Psoas muscle (tissue), 8 donors: Measurements from ENCODE around the gene CD79B. TPM values are rescaled to one million over a fixed set of nuclear protein-coding genes. Genes with fewer than 3 reads are reported as not detected.

Experiments used
- ATAC-seq, 4 donors: fragments of 200-7000 bp; cut with Tn5 transposase; one replicate each; pipeline ENCODE4 v1.9.1; 2020; ENCODE audit warnings: moderate library complexity in 3 of 4, mild to moderate bottlenecking in 2 of 4
- DNase-seq, 2 donors: peaks; one replicate each; pipeline ENCODE4 v3.0.0-alpha.2; 2020
- H3K27ac ChIP-seq: fragments of 200-600 bp; one replicate; pipeline ENCODE4 v1.8.0; 2022
- H3K27me3 ChIP-seq, 3 donors: fragments of 200-600 bp in 1 of 3; one replicate each; pipeline versions ENCODE4 v1.6.1 to v1.8.0; 2013 to 2022; ENCODE audit warnings: low read length in 2 of 3, mild to moderate bottlenecking in 2 of 3, moderate library complexity in 1 of 3; ENCODE audit not compliant: insufficient read depth in 3 of 3
- H3K36me3 ChIP-seq, 2 donors: fragments of 200-600 bp in 1 of 2; one replicate each; pipeline versions ENCODE4 v1.6.1 to v1.8.0; 2013 to 2022; ENCODE audit warnings: low read depth in 1 of 2, mild to moderate bottlenecking in 1 of 2, moderate library complexity in 1 of 2; ENCODE audit not compliant: insufficient read depth in 1 of 2
- H3K4me1 ChIP-seq: fragments of 200-600 bp; one replicate; pipeline ENCODE4 v1.8.0; 2022
- H3K4me3 ChIP-seq: fragments of 200-600 bp; one replicate; pipeline ENCODE4 v1.8.0; 2022; ENCODE audit warnings: mild to moderate bottlenecking
- H3K9me3 ChIP-seq: fragments of 200-600 bp; one replicate; pipeline ENCODE4 v1.8.0; 2022
- WGBS, 3 donors: extraction: QIAGEN DNeasy Blood & Tissue Kit; methylation state at CpG; one replicate each; pipeline versions ENCODE4 v1.1.6 to v1.1.7; 2013; 5-methylcytosine and 5-hydroxymethylcytosine counted together
- intact Hi-C, 2 donors: fragments of 100-400 bp; cut with DNase I; formaldehyde crosslinking; loops; one replicate each; pipeline versions ENCODE4 v1.11.0 to v1.14.2; 2022
- long read RNA-seq, 2 donors: library from polyadenylated mRNA; unstranded; transcript quantifications; one replicate each; pipeline ENCODE4 v2.0.0, GENCODE V29; 2021
- polyA plus RNA-seq, 3 donors: library from polyadenylated mRNA; stranded (reverse); fragments of 200-250 nt; gene quantifications; one replicate each; pipeline ENCODE4 v1.2.3, GENCODE V29; 2013
- total RNA-seq, 4 donors: library from RNA; stranded (reverse); fragmentation: NEBNext Ultra II Directional in 2 of 4; extraction: Animal tissue kit (Norgen Biotek cat#: 25700) in 2 of 4; gene quantifications; one replicate each; pipeline versions ENCODE4 v1.2.1 to v1.2.4, GENCODE V29; 2021 to 2023
- TF ChIP-seq, protein P1 (sequence below): fragments of 200-600 bp; IDR thresholded peaks from one replicate; pipeline ENCODE4 v1.8.0; 2022; ENCODE audit warnings: antibody characterized with exemption
- donor health status: healthy with polysubstance abuse.
- donor health status: DM: no; HTN: no; CAD: no; lungs with moderate emphysema.
- donor health status: Bipolar disorder and iron deficiency.
- donor health status: healthy.
- donor health status: DM: yes; HTN: yes; CAD: no.
- donor health status: DM: no; HTN: no; CAD: no.
- donor health status: DM: no; HTN: no; CAD: no.
- donor health status: DM: yes; HTN: yes; CAD: no.

The CD79B gene
- total RNA-seq (1 to 10 TPM; 2.8 to 5.7 (median 4.0) TPM), polyA plus RNA-seq (1 to 10 TPM; 1.9 to 3.8 (median 3.7) TPM)
- long read RNA-seq, donor 1 = 0 reads
- long read RNA-seq, donor 2, partial matches to known transcripts = 0 of 2 reads
- long read RNA-seq, donor 2, other reads (novel, unspliced or antisense) = 0 of 2 reads

DNA sequence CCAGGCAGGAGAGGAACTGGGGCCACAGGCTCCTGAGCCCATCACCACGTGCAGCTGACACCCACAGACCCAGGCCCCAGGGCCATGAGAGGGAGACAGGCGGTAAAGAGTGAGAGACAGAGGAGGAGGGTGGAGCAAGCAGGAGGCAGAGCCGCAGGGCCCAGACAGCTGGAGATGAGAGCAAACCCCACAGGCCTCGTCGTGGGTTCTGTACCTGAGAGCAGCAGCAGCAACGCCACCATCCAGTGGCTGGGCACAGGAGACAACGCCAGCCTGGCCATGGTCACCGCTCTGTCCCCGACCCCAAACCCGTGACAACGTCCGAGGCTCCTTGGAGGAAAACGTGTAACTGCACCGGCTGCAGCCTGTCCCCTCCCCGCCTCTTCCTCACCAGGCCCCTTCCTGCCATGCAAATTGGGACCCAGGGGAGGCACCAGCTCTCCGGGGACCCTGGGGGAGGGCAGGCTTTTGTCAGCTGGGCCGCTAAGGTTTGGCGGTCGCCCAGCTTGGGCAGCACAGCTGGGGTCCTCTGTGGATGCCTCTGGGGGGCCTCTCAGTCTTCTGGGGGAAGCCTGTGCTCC, at the start of gene CD79B:
CD79B (minus strand) TSS at position 351 of the 581 bp plus-strand sequence; CDS start at position 281, 70 bp downstream.
- Histone ChIP-seq H3K4me1 (peaks cover 7% of the 10 kb centered on the region), H3K27ac (peak within 1 kb of the TSS; percentile 38), H3K4me3 (peak within 1 kb of the TSS; percentile 32), H3K27me3 (no peaks in the 10 kb centered on the region), H3K9me3 (no peaks in the 10 kb centered on the region), H3K36me3 (no peaks in the 10 kb centered on the region)
- 53 to 67% (median 66%) methylated on average over 15 to 19 of the region's 19 CpGs for WGBS, 3 donors
- intact Hi-C loops = loop anchor here in 1 of 2 donors (5.0 kb wide), 1 partner anchor 65 kb away; the partner anchor contains the start of gene PRR29
- TF ChIP-seq, protein P1, sequence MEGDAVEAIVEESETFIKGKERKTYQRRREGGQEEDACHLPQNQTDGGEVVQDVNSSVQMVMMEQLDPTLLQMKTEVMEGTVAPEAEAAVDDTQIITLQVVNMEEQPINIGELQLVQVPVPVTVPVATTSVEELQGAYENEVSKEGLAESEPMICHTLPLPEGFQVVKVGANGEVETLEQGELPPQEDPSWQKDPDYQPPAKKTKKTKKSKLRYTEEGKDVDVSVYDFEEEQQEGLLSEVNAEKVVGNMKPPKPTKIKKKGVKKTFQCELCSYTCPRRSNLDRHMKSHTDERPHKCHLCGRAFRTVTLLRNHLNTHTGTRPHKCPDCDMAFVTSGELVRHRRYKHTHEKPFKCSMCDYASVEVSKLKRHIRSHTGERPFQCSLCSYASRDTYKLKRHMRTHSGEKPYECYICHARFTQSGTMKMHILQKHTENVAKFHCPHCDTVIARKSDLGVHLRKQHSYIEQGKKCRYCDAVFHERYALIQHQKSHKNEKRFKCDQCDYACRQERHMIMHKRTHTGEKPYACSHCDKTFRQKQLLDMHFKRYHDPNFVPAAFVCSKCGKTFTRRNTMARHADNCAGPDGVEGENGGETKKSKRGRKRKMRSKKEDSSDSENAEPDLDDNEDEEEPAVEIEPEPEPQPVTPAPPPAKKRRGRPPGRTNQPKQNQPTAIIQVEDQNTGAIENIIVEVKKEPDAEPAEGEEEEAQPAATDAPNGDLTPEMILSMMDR = no peak
- peak in 1 of 4 donors; percentile 2 for ATAC-seq
- peak in 1 of 2 donors; percentile 56 for DNase-seq

DNA sequence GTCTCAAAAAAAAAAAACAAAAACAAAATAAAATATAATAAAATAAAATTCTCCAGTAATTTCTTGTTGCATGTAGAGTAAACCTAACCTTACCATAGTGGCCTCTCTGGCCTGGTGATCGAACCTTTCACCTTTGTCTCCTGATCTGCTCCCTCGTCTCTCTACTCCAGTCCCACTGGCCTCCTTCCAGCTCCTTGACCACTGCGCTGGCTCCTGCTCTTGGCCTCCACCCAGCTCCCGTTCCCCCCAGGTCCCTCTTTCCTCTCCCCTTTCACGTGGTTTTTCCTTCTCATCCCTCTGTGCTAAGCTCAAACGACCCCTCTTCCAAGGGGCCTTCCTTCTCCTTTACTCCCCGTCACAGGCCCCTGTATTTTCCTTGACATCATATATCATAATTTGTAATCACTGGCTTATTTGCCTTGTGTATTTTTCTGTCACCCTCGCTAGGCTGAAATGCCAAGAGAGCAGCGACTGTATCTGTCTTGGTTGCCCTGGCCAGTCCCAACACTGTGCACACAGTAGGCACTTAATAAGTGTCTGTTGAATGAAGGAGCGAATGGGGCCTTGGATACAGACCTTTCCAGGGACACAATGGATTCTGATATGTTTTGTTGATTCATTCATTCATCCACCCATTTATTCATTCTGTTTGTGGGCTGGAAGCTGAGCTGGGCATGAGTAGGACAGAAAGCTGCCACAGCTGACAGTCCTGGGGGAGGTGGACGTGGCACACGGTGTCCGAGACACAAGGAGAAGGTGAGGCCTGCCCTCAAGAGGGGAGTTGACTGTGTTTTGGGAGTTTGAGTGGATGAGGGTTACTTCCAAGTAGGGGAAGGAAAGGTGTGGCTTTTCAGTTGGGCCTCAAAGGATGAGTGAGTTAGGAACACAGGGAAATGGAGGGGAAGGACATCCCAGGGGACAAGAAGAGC, 46.4 kb upstream of the CD79B start:
- ATAC-seq = no peak
- Histone ChIP-seq H3K4me1 (peaks cover 94% of the 10 kb centered on the region), H3K27me3 (no peaks in the 10 kb centered on the region), H3K9me3 (no peaks in the 10 kb centered on the region), H3K36me3 (peaks cover 0 to 14% of the 10 kb centered on the region in 2 donors), H3K27ac (peak overlapping the region; percentile 93), H3K4me3 (no peak overlapping the region)
- intact Hi-C loops = no loop called here
- peak in 1 of 2 donors; percentile 53 for DNase-seq
- TF ChIP-seq, protein P1 = no peak
- WGBS, 3 donors = 37 to 61% (median 43%) methylated on average over 13 of the region's 13 CpGs

GRCh38 chr17:63976702-63977101, 44.6 kb upstream of the CD79B start:
- intact Hi-C loops = no loop called here
- Histone ChIP-seq H3K36me3 (peaks cover 0 to 24% of the 10 kb centered on the region in 2 donors), H3K4me3 (peak overlapping the region; percentile 31), H3K9me3 (no peaks in the 10 kb centered on the region), H3K27me3 (no peaks in the 10 kb centered on the region), H3K27ac (peak overlapping the region; percentile 93), H3K4me1 (peaks cover 87% of the 10 kb centered on the region)
- DNase-seq = no peak
- WGBS, 3 donors = 8 to 17% (median 12%) methylated on average over 3 of the region's 3 CpGs
- ATAC-seq = peak in 3 of 4 donors; percentile 22 to 38 (median 27)
- TF ChIP-seq, protein P1 = no peak

DNA sequence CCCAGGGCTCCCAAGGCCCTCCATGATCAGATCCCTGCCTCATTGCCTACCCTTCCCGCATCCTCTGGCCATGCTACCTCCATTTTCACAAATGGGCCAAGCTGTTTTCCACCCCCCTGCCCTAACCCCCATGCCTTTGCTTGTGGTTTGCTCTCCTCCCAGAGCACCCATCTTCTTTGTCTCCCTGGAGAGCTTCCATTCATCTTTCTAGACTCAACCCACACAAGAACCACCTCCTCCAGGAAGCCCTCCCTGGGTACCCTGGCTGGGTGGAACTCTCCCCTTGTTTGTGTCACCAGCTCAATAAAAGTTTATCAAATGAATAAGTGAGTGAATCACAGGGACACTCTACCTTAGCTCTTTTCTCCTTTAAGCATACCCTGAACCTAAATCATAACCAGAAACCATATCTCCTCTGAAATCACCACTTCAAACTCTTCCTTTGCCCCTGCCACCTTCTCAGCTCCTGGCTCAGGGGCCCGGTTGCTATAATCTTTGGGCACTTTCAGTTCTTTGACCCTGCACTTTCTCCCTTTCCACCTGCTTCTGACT, 43.5 kb upstream of the CD79B start:
- intact Hi-C loops = no loop called here
- WGBS, 3 donors = 70 to 94% (median 86%) methylated on average over 2 of the region's 2 CpGs
- Histone ChIP-seq H3K36me3 (peaks cover 0 to 35% of the 10 kb centered on the region in 2 donors), H3K4me1 (peaks cover 77% of the 10 kb centered on the region), H3K4me3 (no peak overlapping the region), H3K27me3 (no peaks in the 10 kb centered on the region), H3K9me3 (no peaks in the 10 kb centered on the region), H3K27ac (peak overlapping the region; percentile 93)
- no peak for ATAC-seq
- peak in 1 of 2 donors; percentile 24 for DNase-seq
- TF ChIP-seq, protein P1 = no peak
